Measurements from ENCODE around the gene GNB1L.

Gene GNB1L

GRCh38 chr22:19738664-19739447 lies 115.8 kb downstream of the GNB1L start:
- H3K4me3 ChIP-seq (ENCODE audit: insufficient read depth, low read depth, low read length, poor library complexity, severe bottlenecking), result no peak overlapping the region
- no peaks in the 10 kb centered on the region for H3K9me3 ChIP-seq (ENCODE audit: control insufficient read depth, low read length)
- H3K4me1 ChIP-seq (ENCODE audit: control insufficient read depth, insufficient read depth, low read length, poor library complexity, severe bottlenecking), result no peaks in the 10 kb centered on the region
- no peaks in the 10 kb centered on the region for H3K27me3 ChIP-seq (replicated peaks; ENCODE audit: control insufficient read depth, insufficient read depth, low read length, poor library complexity, severe bottlenecking)
- no peaks in the 10 kb centered on the region for H3K36me3 ChIP-seq (ENCODE audit: control insufficient read depth, insufficient read depth, low read length)
- H3K27ac ChIP-seq (ENCODE audit: insufficient read depth, low read length, poor library complexity, severe bottlenecking), result no peak overlapping the region
- no peak for DNase-seq

- H3K9me3 ChIP-seq (ENCODE audit: control insufficient read depth, low read length), result no peaks in the 10 kb centered on the region
- no peak overlapping the region for H3K4me3 ChIP-seq (ENCODE audit: insufficient read depth, low read depth, low read length, poor library complexity, severe bottlenecking)
- no peaks in the 10 kb centered on the region for H3K27me3 ChIP-seq (replicated peaks; ENCODE audit: control insufficient read depth, insufficient read depth, low read length, poor library complexity, severe bottlenecking)
- no peaks in the 10 kb centered on the region for H3K36me3 ChIP-seq (ENCODE audit: control insufficient read depth, insufficient read depth, low read length)
- no peaks in the 10 kb centered on the region for H3K4me1 ChIP-seq (ENCODE audit: control insufficient read depth, insufficient read depth, low read length, poor library complexity, severe bottlenecking)
- DNase-seq, result no peak
- no peak overlapping the region for H3K27ac ChIP-seq (ENCODE audit: insufficient read depth, low read length, poor library complexity, severe bottlenecking)
Measured at GRCh38 chr22:19737846-19738663, 116.6 kb downstream of the GNB1L start.

GRCh38 chr22:19735665-19736510 lies 118.8 kb downstream of the GNB1L start:
- no peak overlapping the region for H3K27ac ChIP-seq (ENCODE audit: insufficient read depth, low read length, poor library complexity, severe bottlenecking)
- H3K9me3 ChIP-seq (ENCODE audit: control insufficient read depth, low read length), result no peaks in the 10 kb centered on the region
- no peak overlapping the region for H3K4me3 ChIP-seq (ENCODE audit: insufficient read depth, low read depth, low read length, poor library complexity, severe bottlenecking)
- H3K4me1 ChIP-seq (ENCODE audit: control insufficient read depth, insufficient read depth, low read length, poor library complexity, severe bottlenecking), result peaks cover 5% of the 10 kb centered on the region
- H3K27me3 ChIP-seq (replicated peaks; ENCODE audit: control insufficient read depth, insufficient read depth, low read length, poor library complexity, severe bottlenecking), result no peaks in the 10 kb centered on the region
- H3K36me3 ChIP-seq (ENCODE audit: control insufficient read depth, insufficient read depth, low read length), result no peaks in the 10 kb centered on the region
- DNase-seq, result no peak

- no peak for DNase-seq
- no peaks in the 10 kb centered on the region for H3K9me3 ChIP-seq (ENCODE audit: control insufficient read depth, low read length)
- H3K36me3 ChIP-seq (ENCODE audit: control insufficient read depth, insufficient read depth, low read length), result no peaks in the 10 kb centered on the region
- no peak overlapping the region for H3K4me3 ChIP-seq (ENCODE audit: insufficient read depth, low read depth, low read length, poor library complexity, severe bottlenecking)
- H3K27ac ChIP-seq (ENCODE audit: insufficient read depth, low read length, poor library complexity, severe bottlenecking), result no peak overlapping the region
- no peaks in the 10 kb centered on the region for H3K27me3 ChIP-seq (replicated peaks; ENCODE audit: control insufficient read depth, insufficient read depth, low read length, poor library complexity, severe bottlenecking)
- peaks cover 6% of the 10 kb centered on the region for H3K4me1 ChIP-seq (ENCODE audit: control insufficient read depth, insufficient read depth, low read length, poor library complexity, severe bottlenecking)
Measured at GRCh38 chr22:19734837-19735382, 119.8 kb downstream of the GNB1L start.

- Histone ChIP-seq H3K4me1 (ENCODE audit: control insufficient read depth, insufficient read depth, low read length, poor library complexity, severe bottlenecking) (peaks cover 6% of the 10 kb centered on the region), H3K36me3 (ENCODE audit: control insufficient read depth, insufficient read depth, low read length) (no peaks in the 10 kb centered on the region)
Measured at GRCh38 chr22:19734163-19734562, 120.5 kb downstream of the GNB1L start.

GRCh38 chr22:19733755-19734154 lies 120.9 kb downstream of the GNB1L start:
- Histone ChIP-seq H3K4me3 (ENCODE audit: insufficient read depth, low read depth, low read length, poor library complexity, severe bottlenecking) (no peak overlapping the region), H3K27ac (ENCODE audit: insufficient read depth, low read length, poor library complexity, severe bottlenecking) (no peak overlapping the region), H3K36me3 (ENCODE audit: control insufficient read depth, insufficient read depth, low read length) (no peaks in the 10 kb centered on the region), H3K4me1 (ENCODE audit: control insufficient read depth, insufficient read depth, low read length, poor library complexity, severe bottlenecking) (peaks cover 6% of the 10 kb centered on the region), H3K27me3 (replicated peaks; ENCODE audit: control insufficient read depth, insufficient read depth, low read length, poor library complexity, severe bottlenecking) (no peaks in the 10 kb centered on the region), H3K9me3 (ENCODE audit: control insufficient read depth, low read length) (no peaks in the 10 kb centered on the region)
- DNase-seq, result no peak

More at GRCh38 chr22:19734163-19734562, 120.5 kb downstream of the GNB1L start:
- H3K27ac ChIP-seq (ENCODE audit: insufficient read depth, low read length, poor library complexity, severe bottlenecking), result no peak overlapping the region
- no peak for DNase-seq
- no peaks in the 10 kb centered on the region for H3K9me3 ChIP-seq (ENCODE audit: control insufficient read depth, low read length)
- no peaks in the 10 kb centered on the region for H3K27me3 ChIP-seq (replicated peaks; ENCODE audit: control insufficient read depth, insufficient read depth, low read length, poor library complexity, severe bottlenecking)
- H3K4me3 ChIP-seq (ENCODE audit: insufficient read depth, low read depth, low read length, poor library complexity, severe bottlenecking), result no peak overlapping the region

Measured in effector memory CD4-positive, alpha-beta T cell (primary cell).